RWPE2 (cell line): ENCODE measurements around the gene TRPM2.
A peak's percentile ranks its signal among the peaks of the same experiment; 100 is the strongest.

Experiments used
- ATAC-seq: fragments of 200-7000 bp; cut with Tn5 transposase; 3 replicates; pipeline ENCODE4 v1.9.1; 2021; ENCODE audit warnings: low read depth
- DNase-seq: peaks from one replicate; pipeline ENCODE4 v3.0.0-alpha.2; 2020; ENCODE audit warnings: low spot score
- H3K27ac ChIP-seq: fragments of 450-650 bp; 2 replicates; pipeline ENCODE4 v1.5.1; 2017; ENCODE audit warnings: mild to moderate bottlenecking; ENCODE audit not compliant: poor library complexity, severe bottlenecking
- H3K27me3 ChIP-seq: fragments of 250-450 bp; sonication (Bioruptor Pico); 2 replicates; pipeline ENCODE4 v1.5.1; 2021; ENCODE audit warnings: mild to moderate bottlenecking, moderate library complexity; ENCODE audit not compliant: insufficient read depth, poor library complexity, severe bottlenecking
- H3K36me3 ChIP-seq: fragments of 250-450 bp; sonication (Bioruptor Pico); 2 replicates; pipeline ENCODE4 v1.5.1; 2020; ENCODE audit warnings: low read depth, mild to moderate bottlenecking, moderate library complexity
- H3K4me1 ChIP-seq: fragments of 250-450 bp; sonication (Bioruptor Pico); 2 replicates; pipeline ENCODE4 v1.5.1; 2021; ENCODE audit warnings: mild to moderate bottlenecking, moderate library complexity; ENCODE audit not compliant: insufficient read depth, poor library complexity, severe bottlenecking
- H3K4me3 ChIP-seq: fragments of 250-450 bp; sonication (Bioruptor Pico); 2 replicates; pipeline ENCODE4 v1.5.1; 2021; ENCODE audit warnings: mild to moderate bottlenecking, moderate library complexity; ENCODE audit not compliant: severe bottlenecking
- H3K9me3 ChIP-seq: fragments of 250-450 bp; sonication (Bioruptor Pico); 2 replicates; pipeline ENCODE4 v1.5.1; 2021; ENCODE audit warnings: mild to moderate bottlenecking, moderate library complexity; ENCODE audit not compliant: severe bottlenecking
- TF ChIP-seq, protein P1 (sequence below): fragments of 450-650 bp; IDR thresholded peaks from one replicate; pipeline ENCODE4 v1.5.1; 2017; ENCODE audit warnings: mild to moderate bottlenecking, moderate library complexity; ENCODE audit not compliant: poor library complexity, severe bottlenecking

Gene TRPM2

DNA sequence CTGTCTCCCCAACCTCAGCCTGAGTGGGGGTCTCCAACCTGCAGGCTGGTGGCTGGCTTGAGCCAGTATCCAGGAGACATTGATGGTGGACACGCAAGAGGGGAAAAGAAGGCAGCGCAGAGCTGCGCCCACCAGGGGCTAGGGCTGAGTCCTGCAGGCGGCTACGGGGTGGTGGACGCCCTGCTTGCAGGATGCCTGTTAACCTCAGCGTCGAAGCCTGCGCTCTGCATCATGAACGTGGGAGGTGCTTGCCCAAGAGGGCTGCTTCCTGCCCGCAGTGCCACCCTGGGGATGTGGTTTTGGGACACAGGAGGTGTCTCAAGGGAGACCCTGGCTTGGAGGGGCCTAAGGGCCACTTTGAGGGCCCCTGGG lies 25.8 kb upstream of the TRPM2 start:
- Histone ChIP-seq H3K27ac (no peak overlapping the region), H3K36me3 (peaks cover 11% of the 10 kb centered on the region), H3K4me1 (no peaks in the 10 kb centered on the region), H3K4me3 (no peak overlapping the region), H3K27me3 (no peaks in the 10 kb centered on the region), H3K9me3 (no peaks in the 10 kb centered on the region)
- DNase-seq (no peak), ATAC-seq (no peak)
- TF ChIP-seq, protein P1, sequence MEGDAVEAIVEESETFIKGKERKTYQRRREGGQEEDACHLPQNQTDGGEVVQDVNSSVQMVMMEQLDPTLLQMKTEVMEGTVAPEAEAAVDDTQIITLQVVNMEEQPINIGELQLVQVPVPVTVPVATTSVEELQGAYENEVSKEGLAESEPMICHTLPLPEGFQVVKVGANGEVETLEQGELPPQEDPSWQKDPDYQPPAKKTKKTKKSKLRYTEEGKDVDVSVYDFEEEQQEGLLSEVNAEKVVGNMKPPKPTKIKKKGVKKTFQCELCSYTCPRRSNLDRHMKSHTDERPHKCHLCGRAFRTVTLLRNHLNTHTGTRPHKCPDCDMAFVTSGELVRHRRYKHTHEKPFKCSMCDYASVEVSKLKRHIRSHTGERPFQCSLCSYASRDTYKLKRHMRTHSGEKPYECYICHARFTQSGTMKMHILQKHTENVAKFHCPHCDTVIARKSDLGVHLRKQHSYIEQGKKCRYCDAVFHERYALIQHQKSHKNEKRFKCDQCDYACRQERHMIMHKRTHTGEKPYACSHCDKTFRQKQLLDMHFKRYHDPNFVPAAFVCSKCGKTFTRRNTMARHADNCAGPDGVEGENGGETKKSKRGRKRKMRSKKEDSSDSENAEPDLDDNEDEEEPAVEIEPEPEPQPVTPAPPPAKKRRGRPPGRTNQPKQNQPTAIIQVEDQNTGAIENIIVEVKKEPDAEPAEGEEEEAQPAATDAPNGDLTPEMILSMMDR = no peak

DNA sequence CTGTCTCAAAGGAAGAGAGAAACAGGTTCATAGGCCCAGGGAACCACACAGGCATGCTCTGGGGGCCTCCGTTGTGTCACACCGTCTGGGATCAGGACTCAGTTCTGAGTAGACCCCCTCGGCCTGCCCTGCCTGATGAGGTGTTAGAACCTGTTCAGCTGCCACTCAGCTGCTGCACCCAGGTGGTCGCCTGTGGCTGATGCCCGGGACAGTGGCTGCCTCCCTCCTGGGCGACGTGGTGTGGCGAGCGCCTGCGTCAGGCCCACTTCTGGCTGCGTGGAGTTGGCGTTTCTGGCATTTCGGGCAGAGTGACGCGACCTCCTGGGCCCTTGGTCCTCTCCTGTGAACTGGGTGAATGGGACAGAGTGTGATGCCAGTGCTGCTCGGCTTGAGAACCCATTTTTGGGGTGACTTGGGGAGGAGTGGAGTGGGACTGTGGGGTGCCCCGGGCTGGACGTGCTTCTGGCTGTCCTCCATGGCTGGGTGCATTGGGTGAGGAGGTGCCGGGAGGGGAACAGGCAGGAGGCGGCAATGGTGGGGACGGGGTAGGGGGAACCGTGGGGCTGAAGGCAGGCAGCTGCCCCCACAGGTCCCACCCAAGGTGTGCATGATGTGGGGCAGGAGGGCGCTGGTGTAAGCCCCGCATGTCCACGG lies 25.1 kb upstream of the TRPM2 start:
- TF ChIP-seq, protein P1 = no peak

DNA sequence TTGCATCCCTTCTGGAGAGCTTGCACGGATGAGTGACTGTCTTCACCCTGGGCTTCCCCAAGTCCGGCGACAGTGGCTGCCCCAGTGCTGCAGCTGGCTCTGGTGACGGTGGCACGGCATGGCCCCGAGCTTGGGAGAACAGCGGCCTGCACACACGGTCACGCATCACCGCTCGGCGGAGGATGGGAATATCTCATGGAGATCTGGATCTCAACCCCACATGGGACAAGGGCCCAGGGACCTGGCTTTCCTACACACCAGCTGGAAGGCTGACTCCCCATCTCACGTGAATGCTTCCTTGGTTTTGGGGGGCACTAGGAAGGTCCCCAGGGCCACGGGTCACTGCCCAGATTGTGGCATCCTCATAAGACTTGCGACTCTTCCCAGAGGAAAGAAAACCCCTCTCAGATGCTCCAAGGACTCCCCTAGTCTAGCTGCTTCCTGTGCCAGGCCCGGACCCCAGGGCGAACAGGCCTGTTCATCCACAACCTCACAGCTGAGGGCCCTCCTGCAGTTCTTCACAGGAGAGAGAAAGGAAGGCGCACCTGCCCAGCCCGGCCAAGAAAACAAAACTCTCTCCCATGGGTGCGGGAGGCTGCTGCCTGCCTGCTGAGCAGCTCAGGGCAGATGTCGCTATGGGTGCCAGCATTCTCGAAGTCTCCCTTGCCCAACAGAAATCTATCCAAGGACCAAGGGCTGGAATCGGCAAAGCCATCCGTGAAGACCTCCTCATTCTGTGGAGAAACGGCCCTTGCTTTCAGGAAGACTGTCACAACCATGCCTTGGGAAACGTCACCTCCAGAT lies 24.1 kb upstream of the TRPM2 start:
- Histone ChIP-seq H3K27ac (no peak overlapping the region), H3K27me3 (no peaks in the 10 kb centered on the region), H3K4me1 (no peaks in the 10 kb centered on the region), H3K4me3 (no peak overlapping the region), H3K9me3 (no peaks in the 10 kb centered on the region), H3K36me3 (peaks cover 7% of the 10 kb centered on the region; the same call in 1 of the 2 replicates)
- DNase-seq = no peak
- ATAC-seq = no peak
- TF ChIP-seq, protein P1 = no peak

More for the DNA sequence above, 25.1 kb upstream of the TRPM2 start:
- DNase-seq = no peak
- Histone ChIP-seq H3K9me3 (no peaks in the 10 kb centered on the region), H3K4me3 (no peak overlapping the region), H3K27me3 (no peaks in the 10 kb centered on the region), H3K27ac (no peak overlapping the region), H3K36me3 (peaks cover 11% of the 10 kb centered on the region), H3K4me1 (no peaks in the 10 kb centered on the region)
- ATAC-seq = no peak

DNA sequence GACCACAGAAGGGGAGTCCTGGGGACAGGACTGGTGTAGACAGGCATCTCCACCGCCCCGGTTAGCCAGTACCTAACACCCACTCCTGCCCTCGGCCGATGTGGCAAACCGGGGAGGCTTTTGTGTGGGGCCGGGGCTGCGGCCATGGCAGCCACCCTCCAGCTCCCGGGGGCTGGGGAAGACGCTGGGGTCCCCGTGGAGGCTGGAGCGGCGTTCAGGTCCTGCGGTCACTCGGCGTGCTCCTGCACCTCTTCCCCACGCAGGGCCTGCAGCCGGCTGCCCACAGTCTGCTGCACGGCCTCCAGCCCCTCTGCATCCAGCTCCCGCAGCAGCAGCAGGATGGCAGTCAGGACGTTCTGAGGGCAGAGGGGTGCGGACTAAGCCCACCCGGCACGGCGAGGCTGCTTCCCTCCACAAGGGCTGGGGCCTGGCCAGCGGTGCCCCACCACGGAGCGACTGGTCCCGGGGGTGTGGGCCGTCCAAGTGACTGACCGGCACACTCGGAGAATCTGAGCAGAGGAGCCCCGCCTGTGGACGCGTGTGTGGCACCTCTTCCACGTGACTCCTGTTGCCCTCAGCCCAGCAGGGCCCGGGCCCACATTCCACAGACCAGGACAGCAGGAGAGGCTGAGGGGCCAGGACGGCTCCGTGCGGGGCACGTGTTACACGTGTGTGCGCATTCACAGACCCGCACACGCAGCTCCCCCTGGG lies 23.3 kb upstream of the TRPM2 start:
- ATAC-seq = peak; percentile 2; the same call in 1 of the 3 replicates
- no peak for DNase-seq
- Histone ChIP-seq H3K27me3 (no peaks in the 10 kb centered on the region), H3K27ac (no peak overlapping the region), H3K36me3 (no peaks in the 10 kb centered on the region; the same call in 1 of the 2 replicates), H3K4me3 (no peak overlapping the region), H3K4me1 (no peaks in the 10 kb centered on the region), H3K9me3 (no peaks in the 10 kb centered on the region)
- TF ChIP-seq, protein P1 = no peak
